Neuron (in vitro differentiated cells): ENCODE results near the gene EFCAB12.
A peak's percentile ranks its signal among the peaks of the same experiment; 100 is the strongest.

Experiments
- H2AFZ ChIP-seq: one replicate; pipeline ENCODE4 v1.6.1; 2013; ENCODE audit warnings: low read depth, mild to moderate bottlenecking, inconsistent platforms, low read length, moderate library complexity
- H3K27me3 ChIP-seq: one replicate; pipeline ENCODE4 v1.6.1; 2013; ENCODE audit warnings: low read length; ENCODE audit not compliant: insufficient read depth
- H3K36me3 ChIP-seq: one replicate; pipeline ENCODE4 v1.6.1; 2013; ENCODE audit warnings: low read length; ENCODE audit not compliant: insufficient read depth
- H3K4me1 ChIP-seq: one replicate; pipeline ENCODE4 v1.6.1; 2013; ENCODE audit warnings: low read length; ENCODE audit not compliant: insufficient read depth
- H3K4me3 ChIP-seq: 2 replicates; pipeline ENCODE4 v1.5.1; 2013; ENCODE audit warnings: mild to moderate bottlenecking, low read length, moderate library complexity
- H3K9me3 ChIP-seq: one replicate; pipeline ENCODE4 v1.6.1; 2013; ENCODE audit warnings: low read length

EFCAB12 gene

GRCh38 chr3:129440618-129441190 lies 12.3 kb upstream of the EFCAB12 start:
- Histone ChIP-seq H3K4me3 (peak overlapping the region; percentile 74), H3K36me3 (peaks cover 20% of the 10 kb centered on the region), H2AFZ (peak overlapping the region; percentile 33), H3K9me3 (no peaks in the 10 kb centered on the region), H3K4me1 (peaks cover 24% of the 10 kb centered on the region), H3K27me3 (no peaks in the 10 kb centered on the region)

- peak within 1 kb of the TSS; percentile 74 for H3K4me3 ChIP-seq
- no peaks in the 10 kb centered on the region for H3K9me3 ChIP-seq
- H2AFZ ChIP-seq = peak within 1 kb of the TSS; percentile 54
- peaks cover 20% of the 10 kb centered on the region for H3K36me3 ChIP-seq
- H3K4me1 ChIP-seq = peaks cover 24% of the 10 kb centered on the region
- no peaks in the 10 kb centered on the region for H3K27me3 ChIP-seq
These were observed 11.6 kb upstream of the EFCAB12 start, which contains the start of the genes IFT122 and MBD4 for GRCh38 chr3:129439817-129440617. Gene IFT122, plus strand, starts transcription at chr3:129440224. Its CDS starts 107 bp downstream, at chr3:129440331. Gene MBD4, minus strand, starts transcription at chr3:129439948. Its CDS starts 115 bp downstream, at chr3:129439833.

GRCh38 chr3:129439226-129439816 lies 10.9 kb upstream of the EFCAB12 start:
- Histone ChIP-seq H3K4me1 (peaks cover 24% of the 10 kb centered on the region), H3K4me3 (peak overlapping the region; percentile 74), H3K9me3 (no peaks in the 10 kb centered on the region), H3K36me3 (peaks cover 27% of the 10 kb centered on the region), H3K27me3 (no peaks in the 10 kb centered on the region), H2AFZ (peak overlapping the region; percentile 54)

- no peak overlapping the region for H3K4me3 ChIP-seq
- H3K27me3 ChIP-seq = no peaks in the 10 kb centered on the region
- no peak overlapping the region for H2AFZ ChIP-seq
- no peaks in the 10 kb centered on the region for H3K9me3 ChIP-seq
- H3K4me1 ChIP-seq = peaks cover 9% of the 10 kb centered on the region
- H3K36me3 ChIP-seq = peaks cover 58% of the 10 kb centered on the region
These were observed 6.9 kb upstream of the EFCAB12 start for GRCh38 chr3:129435367-129435766.

- H3K9me3 ChIP-seq = no peaks in the 10 kb centered on the region
- peaks cover 58% of the 10 kb centered on the region for H3K36me3 ChIP-seq
- H3K27me3 ChIP-seq = no peaks in the 10 kb centered on the region
- no peak overlapping the region for H2AFZ ChIP-seq
- no peak overlapping the region for H3K4me3 ChIP-seq
- H3K4me1 ChIP-seq = peaks cover 12% of the 10 kb centered on the region
These were observed 5.7 kb upstream of the EFCAB12 start for GRCh38 chr3:129434140-129434539.

GRCh38 chr3:129433565-129433964 lies 5.1 kb upstream of the EFCAB12 start:
- Histone ChIP-seq H3K36me3 (peaks cover 58% of the 10 kb centered on the region), H2AFZ (no peak overlapping the region), H3K27me3 (no peaks in the 10 kb centered on the region), H3K4me3 (no peak overlapping the region), H3K9me3 (no peaks in the 10 kb centered on the region), H3K4me1 (peaks cover 15% of the 10 kb centered on the region)

- peaks cover 17% of the 10 kb centered on the region for H3K4me1 ChIP-seq
- no peak overlapping the region for H2AFZ ChIP-seq
- H3K36me3 ChIP-seq = peaks cover 55% of the 10 kb centered on the region
- H3K4me3 ChIP-seq = no peak overlapping the region
- no peaks in the 10 kb centered on the region for H3K9me3 ChIP-seq
- no peaks in the 10 kb centered on the region for H3K27me3 ChIP-seq
These were observed 4.2 kb upstream of the EFCAB12 start for GRCh38 chr3:129432671-129433070.

- Histone ChIP-seq H3K27me3 (no peaks in the 10 kb centered on the region), H3K4me1 (peaks cover 20% of the 10 kb centered on the region), H3K36me3 (peaks cover 50% of the 10 kb centered on the region)
These were observed 3.6 kb upstream of the EFCAB12 start for GRCh38 chr3:129432036-129432435.

GRCh38 chr3:129429602-129430001 lies 1.2 kb upstream of the EFCAB12 start:
- peaks cover 34% of the 10 kb centered on the region for H3K36me3 ChIP-seq
- H3K27me3 ChIP-seq = no peaks in the 10 kb centered on the region
- H3K9me3 ChIP-seq = no peaks in the 10 kb centered on the region
- peaks cover 26% of the 10 kb centered on the region for H3K4me1 ChIP-seq
- H2AFZ ChIP-seq = no peak overlapping the region
- H3K4me3 ChIP-seq = no peak overlapping the region

More at GRCh38 chr3:129432036-129432435, 3.6 kb upstream of the EFCAB12 start:
- Histone ChIP-seq H3K9me3 (no peaks in the 10 kb centered on the region), H2AFZ (no peak overlapping the region), H3K4me3 (no peak overlapping the region)

GRCh38 chr3:129429080-129429451 lies 630 bp upstream of the EFCAB12 start:
- H3K4me1 ChIP-seq = peaks cover 29% of the 10 kb centered on the region
- H3K9me3 ChIP-seq = no peaks in the 10 kb centered on the region
- H2AFZ ChIP-seq = peak overlapping the region; percentile 87
- no peaks in the 10 kb centered on the region for H3K27me3 ChIP-seq
- H3K36me3 ChIP-seq = peaks cover 29% of the 10 kb centered on the region
- H3K4me3 ChIP-seq = peak overlapping the region; percentile 53

GRCh38 chr3:129428007-129428375 lies 445 bp downstream of the EFCAB12 start:
- Histone ChIP-seq H3K4me3 (peak overlapping the region; percentile 53), H3K4me1 (peaks cover 30% of the 10 kb centered on the region), H2AFZ (peak overlapping the region; percentile 87), H3K27me3 (no peaks in the 10 kb centered on the region), H3K36me3 (peaks cover 18% of the 10 kb centered on the region), H3K9me3 (no peaks in the 10 kb centered on the region)

- H3K9me3 ChIP-seq = peaks cover 2% of the 10 kb centered on the region
- H3K27me3 ChIP-seq = no peaks in the 10 kb centered on the region
- no peak overlapping the region for H2AFZ ChIP-seq
- peaks cover 30% of the 10 kb centered on the region for H3K4me1 ChIP-seq
- H3K36me3 ChIP-seq = no peaks in the 10 kb centered on the region
- no peak overlapping the region for H3K4me3 ChIP-seq
These were observed 2.8 kb downstream of the EFCAB12 start for GRCh38 chr3:129425619-129426018.

- Histone ChIP-seq H3K36me3 (no peaks in the 10 kb centered on the region), H3K27me3 (no peaks in the 10 kb centered on the region), H3K4me3 (no peak overlapping the region), H3K9me3 (peaks cover 2% of the 10 kb centered on the region), H2AFZ (no peak overlapping the region), H3K4me1 (peaks cover 30% of the 10 kb centered on the region)
These were observed 3.2 kb downstream of the EFCAB12 start for GRCh38 chr3:129425213-129425612.
